OCI-LY1 (cell line): Measurements from ENCODE around the gene ERBB2.

Source experiments
- H2AFZ ChIP-seq: fragments of 200-600 bp; sonication (generic), shearing (Covaris generic); 2 replicates; pipeline ENCODE4 v1.6.0; 2014; ENCODE audit warnings: antibody characterized with exemption, mild to moderate bottlenecking, low read length
- H3F3A ChIP-seq: fragments of 200-600 bp; sonication (generic), shearing (Covaris generic); 2 replicates; pipeline ENCODE4 v1.6.0; 2014; ENCODE audit warnings: mild to moderate bottlenecking, antibody characterized with exemption, low read length, moderate library complexity; ENCODE audit not compliant: insufficient read depth
- H3K27ac ChIP-seq: fragments of 200-600 bp; sonication (generic); 2 replicates; pipeline ENCODE4 v1.5.1; 2014; ENCODE audit warnings: low read length, mixed run types, mild to moderate bottlenecking, low read depth; ENCODE audit not compliant: poor library complexity, severe bottlenecking
- H3K27me3 ChIP-seq: fragments of 200-600 bp; sonication (generic); 2 replicates; pipeline ENCODE4 v1.6.0; 2014; ENCODE audit warnings: antibody characterized with exemption, mild to moderate bottlenecking, low read length, moderate library complexity; ENCODE audit not compliant: insufficient read depth
- H3K36me3 ChIP-seq: fragments of 200-600 bp; sonication (generic); 2 replicates; pipeline ENCODE4 v1.6.1; 2014; ENCODE audit warnings: mild to moderate bottlenecking, antibody characterized with exemption, low read length, moderate library complexity, mixed read lengths; ENCODE audit not compliant: insufficient read depth
- H3K4me1 ChIP-seq: fragments of 200-600 bp; sonication (generic); 2 replicates; pipeline ENCODE4 v1.5.1; 2014; ENCODE audit warnings: mild to moderate bottlenecking, low read length, moderate library complexity; ENCODE audit not compliant: insufficient read depth, severe bottlenecking
- H3K4me2 ChIP-seq: fragments of 200-600 bp; sonication (generic), shearing (Covaris generic); 2 replicates; pipeline ENCODE4 v1.6.1; 2014; ENCODE audit warnings: low read length
- H3K4me3 ChIP-seq: fragments of 200-600 bp; sonication (generic); 2 replicates; pipeline ENCODE4 v1.5.1; 2014; ENCODE audit warnings: low read length, low read depth, mild to moderate bottlenecking, mixed read lengths; ENCODE audit not compliant: poor library complexity, severe bottlenecking
- H3K79me2 ChIP-seq: fragments of 200-600 bp; shearing (Covaris generic); 2 replicates; pipeline ENCODE4 v1.6.1; 2016; ENCODE audit warnings: mixed run types, low read length, mixed read lengths; ENCODE audit not compliant: insufficient read depth
- H3K9ac ChIP-seq: fragments of 200-600 bp; sonication (generic), shearing (Covaris generic); 2 replicates; pipeline ENCODE4 v1.6.1; 2014; ENCODE audit warnings: mild to moderate bottlenecking, low read length, mixed read lengths
- H3K9me2 ChIP-seq: fragments of 200-600 bp; sonication (generic), shearing (Covaris generic); 2 replicates; pipeline ENCODE4 v1.6.1; 2014; ENCODE audit warnings: low read depth, mild to moderate bottlenecking, low read length, mixed read lengths
- H3K9me3 ChIP-seq: fragments of 200-600 bp; shearing (Covaris generic); 2 replicates; pipeline ENCODE4 v1.6.1; 2014; ENCODE audit warnings: low read length, mixed read lengths
- H4K20me1 ChIP-seq: fragments of 200-600 bp; sonication (generic), shearing (Covaris generic); 2 replicates; pipeline ENCODE4 v1.6.0; 2016; ENCODE audit warnings: mild to moderate bottlenecking, low read length; ENCODE audit not compliant: insufficient read depth
- CTCF ChIP-seq: fragments of 200-600 bp; sonication (generic), shearing (Covaris generic); IDR thresholded peaks from 2 replicates; pipeline ENCODE4 v1.5.1; 2017; ENCODE audit warnings: mild to moderate bottlenecking, antibody characterized with exemption, low read length, moderate library complexity, mixed read lengths
- EZH2 ChIP-seq: fragments of 200-600 bp; sonication (generic), shearing (Covaris generic); IDR thresholded peaks from 2 replicates; pipeline ENCODE4 v1.8.0; 2017; ENCODE audit warnings: borderline replicate concordance, mixed run types, mild to moderate bottlenecking, antibody characterized with exemption, low read length, moderate library complexity, mixed read lengths

ERBB2 gene

GRCh38 chr17:39659279-39660010, 40.4 kb upstream of the ERBB2 start:
- Histone ChIP-seq H3K36me3 (peaks cover 27% of the 10 kb centered on the region; the same call in 1 of the 2 replicates), H3K4me1 (peaks cover 5% of the 10 kb centered on the region), H3K79me2 (no peaks in the 10 kb centered on the region), H3K9me3 (no peaks in the 10 kb centered on the region), H4K20me1 (no peaks in the 10 kb centered on the region), H2AFZ (no peak overlapping the region), H3K9ac (no peak overlapping the region), H3K4me2 (no peak overlapping the region), H3K9me2 (no peaks in the 10 kb centered on the region), H3K27me3 (no peaks in the 10 kb centered on the region), H3K27ac (no peak overlapping the region), H3F3A (no peaks in the 10 kb centered on the region), H3K4me3 (no peak overlapping the region)
- TF ChIP-seq EZH2 (no peak), CTCF (no peak)

- H3K36me3 ChIP-seq: peaks cover 27% of the 10 kb centered on the region; the same call in 1 of the 2 replicates
- no peak overlapping the region for H3K9ac ChIP-seq
- no peaks in the 10 kb centered on the region for H3K79me2 ChIP-seq
- H3K9me2 ChIP-seq: no peaks in the 10 kb centered on the region
- H3K4me2 ChIP-seq: no peak overlapping the region
- H3K27ac ChIP-seq: no peak overlapping the region
- peaks cover 5% of the 10 kb centered on the region for H3K4me1 ChIP-seq
- H3K4me3 ChIP-seq: no peak overlapping the region
- H2AFZ ChIP-seq: no peak overlapping the region
- TF ChIP-seq EZH2: no peak
- TF ChIP-seq CTCF: no peak
- no peaks in the 10 kb centered on the region for H3F3A ChIP-seq
- H3K27me3 ChIP-seq: no peaks in the 10 kb centered on the region
- no peaks in the 10 kb centered on the region for H3K9me3 ChIP-seq
- H4K20me1 ChIP-seq: no peaks in the 10 kb centered on the region
Measured at GRCh38 chr17:39660011-39660360, 39.9 kb upstream of the ERBB2 start.

GRCh38 chr17:39660397-39661385, 39.2 kb upstream of the ERBB2 start:
- Histone ChIP-seq H4K20me1 (no peaks in the 10 kb centered on the region), H3K27me3 (no peaks in the 10 kb centered on the region), H3F3A (no peaks in the 10 kb centered on the region), H3K4me3 (no peak overlapping the region), H3K36me3 (peaks cover 27% of the 10 kb centered on the region; the same call in 1 of the 2 replicates), H2AFZ (no peak overlapping the region), H3K27ac (no peak overlapping the region), H3K4me2 (no peak overlapping the region), H3K9me3 (no peaks in the 10 kb centered on the region), H3K4me1 (peaks cover 5% of the 10 kb centered on the region), H3K9me2 (no peaks in the 10 kb centered on the region), H3K79me2 (no peaks in the 10 kb centered on the region), H3K9ac (no peak overlapping the region)
- no peak for TF ChIP-seq CTCF
- no peak for TF ChIP-seq EZH2
